Measurements from ENCODE around the gene VPS35L. TPM values are rescaled to one million over a fixed set of nuclear protein-coding genes. Genes with fewer than 3 reads are reported as not detected.

Gene VPS35L
- total and polyA plus RNA-seq, 2 experiments from 2014 or later: 48.0 to 54.6 TPM

DNA sequence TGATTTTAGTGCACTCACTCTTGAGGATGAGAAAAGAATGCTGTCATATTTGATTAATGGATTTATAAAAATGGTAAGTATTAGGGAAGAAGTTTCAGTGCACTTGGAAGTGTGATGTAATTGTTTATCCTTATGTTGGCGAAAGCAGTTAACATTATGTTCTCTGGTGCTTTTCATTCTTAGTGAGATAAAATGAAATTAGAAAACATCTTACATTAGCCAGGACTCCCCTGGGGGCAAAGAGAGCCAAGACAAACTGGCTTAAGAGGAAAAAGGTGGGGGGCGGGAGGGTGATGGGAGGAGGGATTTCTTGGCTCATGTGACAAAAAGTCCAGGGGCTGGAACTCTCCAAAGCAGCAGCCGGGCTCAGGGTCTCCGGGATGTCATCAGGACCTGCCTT is 89.4 kb downstream of the VPS35L start:
- no peak for ATAC-seq
- no peaks in the 10 kb centered on the region for H3F3A ChIP-seq (replicated peaks; ENCODE audit: low read depth)
- no peak overlapping the region for H3K4me3 ChIP-seq
- H3K27ac ChIP-seq (ENCODE audit: low read depth): no peak overlapping the region
- H3K4me1 ChIP-seq (ENCODE audit: insufficient read depth): no peaks in the 10 kb centered on the region
- no peaks in the 10 kb centered on the region for H3K9me2 ChIP-seq (ENCODE audit: insufficient read depth)
- Mint-ChIP-seq H3K4me3 (no peak overlapping the region), H3K4me1 (no peaks in the 10 kb centered on the region), H3K36me3 (ENCODE audit: low read depth) (peaks cover 7% of the 10 kb centered on the region; the same call in 2 of the 3 replicates), H3K27me3 (ENCODE audit: insufficient read depth, low read depth, poor library complexity) (peaks cover 2% of the 10 kb centered on the region), H3K27ac (no peak overlapping the region), H3K9me3 (no peaks in the 10 kb centered on the region)
- no peak for DNase-seq (ENCODE audit: low spot score)
- H3K27me3 ChIP-seq (ENCODE audit: insufficient read depth): no peaks in the 10 kb centered on the region
- no peak overlapping the region for H3K4me2 ChIP-seq
- H3K36me3 ChIP-seq (ENCODE audit: insufficient read depth): 0 out of 2 replicates have a peak, but pooled peaks cover 9% of the 10 kb centered on the region
- 0 out of 2 replicates have a peak, but pooled peaks cover 5% of the 10 kb centered on the region for H4K20me1 ChIP-seq (replicated peaks; ENCODE audit: insufficient read depth)
- H3K79me2 ChIP-seq (replicated peaks; ENCODE audit: insufficient read depth): no peaks in the 10 kb centered on the region
- TF ChIP-seq, protein P1, sequence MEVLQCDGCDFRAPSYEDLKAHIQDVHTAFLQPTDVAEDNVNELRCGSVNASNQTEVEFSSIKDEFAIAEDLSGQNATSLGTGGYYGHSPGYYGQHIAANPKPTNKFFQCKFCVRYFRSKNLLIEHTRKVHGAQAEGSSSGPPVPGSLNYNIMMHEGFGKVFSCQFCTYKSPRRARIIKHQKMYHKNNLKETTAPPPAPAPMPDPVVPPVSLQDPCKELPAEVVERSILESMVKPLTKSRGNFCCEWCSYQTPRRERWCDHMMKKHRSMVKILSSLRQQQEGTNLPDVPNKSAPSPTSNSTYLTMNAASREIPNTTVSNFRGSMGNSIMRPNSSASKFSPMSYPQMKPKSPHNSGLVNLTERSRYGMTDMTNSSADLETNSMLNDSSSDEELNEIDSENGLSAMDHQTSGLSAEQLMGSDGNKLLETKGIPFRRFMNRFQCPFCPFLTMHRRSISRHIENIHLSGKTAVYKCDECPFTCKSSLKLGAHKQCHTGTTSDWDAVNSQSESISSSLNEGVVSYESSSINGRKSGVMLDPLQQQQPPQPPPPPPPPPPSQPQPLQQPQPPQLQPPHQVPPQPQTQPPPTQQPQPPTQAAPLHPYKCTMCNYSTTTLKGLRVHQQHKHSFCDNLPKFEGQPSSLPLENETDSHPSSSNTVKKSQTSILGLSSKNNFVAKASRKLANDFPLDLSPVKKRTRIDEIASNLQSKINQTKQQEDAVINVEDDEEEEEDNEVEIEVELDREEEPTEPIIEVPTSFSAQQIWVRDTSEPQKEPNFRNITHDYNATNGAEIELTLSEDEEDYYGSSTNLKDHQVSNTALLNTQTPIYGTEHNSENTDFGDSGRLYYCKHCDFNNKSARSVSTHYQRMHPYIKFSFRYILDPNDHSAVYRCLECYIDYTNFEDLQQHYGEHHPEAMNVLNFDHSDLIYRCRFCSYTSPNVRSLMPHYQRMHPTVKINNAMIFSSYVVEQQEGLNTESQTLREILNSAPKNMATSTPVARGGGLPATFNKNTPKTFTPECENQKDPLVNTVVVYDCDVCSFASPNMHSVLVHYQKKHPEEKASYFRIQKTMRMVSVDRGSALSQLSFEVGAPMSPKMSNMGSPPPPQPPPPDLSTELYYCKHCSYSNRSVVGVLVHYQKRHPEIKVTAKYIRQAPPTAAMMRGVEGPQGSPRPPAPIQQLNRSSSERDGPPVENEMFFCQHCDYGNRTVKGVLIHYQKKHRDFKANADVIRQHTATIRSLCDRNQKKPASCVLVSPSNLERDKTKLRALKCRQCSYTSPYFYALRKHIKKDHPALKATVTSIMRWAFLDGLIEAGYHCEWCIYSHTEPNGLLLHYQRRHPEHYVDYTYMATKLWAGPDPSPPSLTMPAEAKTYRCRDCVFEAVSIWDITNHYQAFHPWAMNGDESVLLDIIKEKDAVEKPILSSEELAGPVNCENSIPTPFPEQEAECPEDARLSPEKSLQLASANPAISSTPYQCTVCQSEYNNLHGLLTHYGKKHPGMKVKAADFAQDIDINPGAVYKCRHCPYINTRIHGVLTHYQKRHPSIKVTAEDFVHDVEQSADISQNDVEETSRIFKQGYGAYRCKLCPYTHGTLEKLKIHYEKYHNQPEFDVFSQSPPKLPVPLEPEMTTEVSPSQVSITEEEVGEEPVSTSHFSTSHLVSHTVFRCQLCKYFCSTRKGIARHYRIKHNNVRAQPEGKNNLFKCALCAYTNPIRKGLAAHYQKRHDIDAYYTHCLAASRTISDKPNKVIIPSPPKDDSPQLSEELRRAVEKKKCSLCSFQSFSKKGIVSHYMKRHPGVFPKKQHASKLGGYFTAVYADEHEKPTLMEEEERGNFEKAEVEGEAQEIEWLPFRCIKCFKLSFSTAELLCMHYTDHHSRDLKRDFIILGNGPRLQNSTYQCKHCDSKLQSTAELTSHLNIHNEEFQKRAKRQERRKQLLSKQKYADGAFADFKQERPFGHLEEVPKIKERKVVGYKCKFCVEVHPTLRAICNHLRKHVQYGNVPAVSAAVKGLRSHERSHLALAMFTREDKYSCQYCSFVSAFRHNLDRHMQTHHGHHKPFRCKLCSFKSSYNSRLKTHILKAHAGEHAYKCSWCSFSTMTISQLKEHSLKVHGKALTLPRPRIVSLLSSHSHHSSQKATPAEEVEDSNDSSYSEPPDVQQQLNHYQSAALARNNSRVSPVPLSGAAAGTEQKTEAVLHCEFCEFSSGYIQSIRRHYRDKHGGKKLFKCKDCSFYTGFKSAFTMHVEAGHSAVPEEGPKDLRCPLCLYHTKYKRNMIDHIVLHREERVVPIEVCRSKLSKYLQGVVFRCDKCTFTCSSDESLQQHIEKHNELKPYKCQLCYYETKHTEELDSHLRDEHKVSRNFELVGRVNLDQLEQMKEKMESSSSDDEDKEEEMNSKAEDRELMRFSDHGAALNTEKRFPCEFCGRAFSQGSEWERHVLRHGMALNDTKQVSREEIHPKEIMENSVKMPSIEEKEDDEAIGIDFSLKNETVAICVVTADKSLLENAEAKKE (CRISPR knock-in tag; IDR thresholded peaks at IDR 0.05): no peak
- TF ChIP-seq NANOG (IDR thresholded peaks at IDR 0.05; ENCODE audit: borderline replicate concordance): no peak
- H2AFZ ChIP-seq: no peak overlapping the region

DNA sequence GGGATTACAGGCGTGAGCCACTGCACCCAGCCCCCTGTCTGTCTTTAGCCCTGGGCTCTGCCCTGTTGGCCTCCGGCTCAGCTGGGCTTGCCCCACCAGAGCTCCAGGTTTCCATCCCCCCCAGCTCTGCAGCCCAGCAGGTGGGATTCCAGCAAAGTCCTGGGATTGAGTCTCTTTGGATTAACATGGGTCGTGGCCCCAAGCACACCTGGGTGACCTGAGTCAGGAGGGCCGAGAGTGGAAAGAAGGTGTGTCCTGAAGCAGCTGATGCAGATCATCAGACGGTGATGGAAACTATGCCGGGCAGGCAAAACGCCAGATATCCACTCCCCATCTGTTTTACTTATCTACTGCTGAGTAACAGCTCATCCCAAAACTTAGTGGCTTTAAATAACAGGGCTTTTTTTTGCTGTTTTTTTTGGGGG is 90.1 kb downstream of the VPS35L start:
- Histone ChIP-seq H4K20me1 (replicated peaks; ENCODE audit: insufficient read depth) (0 out of 2 replicates have a peak, but pooled peaks cover 5% of the 10 kb centered on the region), H3K36me3 (ENCODE audit: insufficient read depth) (0 out of 2 replicates have a peak, but pooled peaks cover 9% of the 10 kb centered on the region), H3K4me2 (no peak overlapping the region), H3F3A (replicated peaks; ENCODE audit: low read depth) (no peaks in the 10 kb centered on the region), H3K27ac (ENCODE audit: low read depth) (no peak overlapping the region), H3K4me1 (ENCODE audit: insufficient read depth) (no peaks in the 10 kb centered on the region), H3K9me2 (ENCODE audit: insufficient read depth) (no peaks in the 10 kb centered on the region), H3K79me2 (replicated peaks; ENCODE audit: insufficient read depth) (no peaks in the 10 kb centered on the region), H2AFZ (no peak overlapping the region), H3K4me3 (no peak overlapping the region), H3K27me3 (ENCODE audit: insufficient read depth) (no peaks in the 10 kb centered on the region)
- H3K27ac Mint-ChIP-seq: no peak overlapping the region
- H3K4me1 Mint-ChIP-seq: no peaks in the 10 kb centered on the region
- no peak; the same call in 2 of the 3 replicates for ATAC-seq
- no peak for DNase-seq (ENCODE audit: low spot score)
- H3K9me3 Mint-ChIP-seq: no peaks in the 10 kb centered on the region
- H3K4me3 Mint-ChIP-seq: no peak overlapping the region
- H3K36me3 Mint-ChIP-seq (ENCODE audit: low read depth): peaks cover 1% of the 10 kb centered on the region; the same call in 1 of the 3 replicates
- H3K27me3 Mint-ChIP-seq (ENCODE audit: insufficient read depth, low read depth, poor library complexity): peaks cover 2% of the 10 kb centered on the region
- TF ChIP-seq JUNB (IDR thresholded peaks at IDR 0.05; ENCODE audit: unreplicated experiment): no peak
- TF ChIP-seq ZNF114 (CRISPR knock-in tag; IDR thresholded peaks at IDR 0.05): no peak
- TF ChIP-seq EZH2phosphoT487 (IDR thresholded peaks at IDR 0.05; ENCODE audit: unreplicated experiment): no peak
- TF ChIP-seq, protein P1 (CRISPR knock-in tag; IDR thresholded peaks at IDR 0.05): no peak
